Ovary (tissue), 9 donors: ENCODE measurements around the gene WFDC12. TPM values are rescaled to one million over a fixed set of nuclear protein-coding genes. Genes with fewer than 3 reads are reported as not detected.

ENCODE experiments used
- DNase-seq, 5 donors: peaks; one replicate each; pipeline ENCODE4 v3.0.0-alpha.2; 2019 to 2020
- H3K27ac ChIP-seq, 2 donors: fragments of 200-600 bp; one replicate each; pipeline versions ENCODE4 v1.5.1 to v1.8.0; 2019 to 2022
- H3K27me3 ChIP-seq: fragments of 200-600 bp; one replicate; pipeline ENCODE4 v1.8.0; 2022
- H3K36me3 ChIP-seq: fragments of 200-600 bp; sonication (generic); one replicate; pipeline ENCODE4 v1.5.1; 2019
- H3K4me1 ChIP-seq: one replicate; pipeline ENCODE4 v1.8.1; 2013; ENCODE audit warnings: mild to moderate bottlenecking, moderate library complexity; ENCODE audit not compliant: insufficient read depth
- H3K4me3 ChIP-seq: fragments of 200-600 bp; sonication (generic); one replicate; pipeline ENCODE4 v1.5.1; 2017
- H3K9me3 ChIP-seq, 2 donors: fragments of 200-600 bp in 1 of 2; sonication (generic) in 1 of 2; one replicate each; pipeline versions ENCODE4 v1.5.1 to v1.8.1; 2013 to 2019; ENCODE audit warnings: mild to moderate bottlenecking in 1 of 2, moderate library complexity in 1 of 2
- EP300 ChIP-seq: sonication (generic); formaldehyde crosslinking; IDR thresholded peaks from one replicate; pipeline ENCODE4 v1.6.1; 2017; ENCODE audit warnings: antibody characterized with exemption
- POLR2A ChIP-seq: fragments of 450-650 bp; IDR thresholded peaks from one replicate; pipeline ENCODE4 v1.6.1; 2017; ENCODE audit warnings: antibody characterized with exemption, mild to moderate bottlenecking, moderate library complexity
- WGBS, 3 donors: extraction: QIAGEN DNeasy Blood & Tissue Kit in 1 of 3; methylation state at CpG; one replicate each; pipeline versions ENCODE4 v1.1.5 to v1.1.7; 2013 to 2017; 5-methylcytosine and 5-hydroxymethylcytosine counted together
- intact Hi-C, 4 donors: fragments of 100-400 bp; cut with DNase I; formaldehyde crosslinking; loops; one replicate each; pipeline versions ENCODE4 v1.11.0 to v1.15.1; 2022 to 2023
- polyA plus RNA-seq, 2 donors: library from polyadenylated mRNA; stranded (reverse); fragments of 200-250 nt in 1 of 2; fragments of 350-450 nt in 1 of 2; fragmentation: Illumina TruSeq in 1 of 2; extraction: RNeasy Lipid Tissue Mini Kit (QIAGEN cat#74804) in 1 of 2; gene quantifications; one replicate each; pipeline ENCODE4 v1.2.3, GENCODE V29; 2013 to 2014
- total RNA-seq, 7 donors: library from RNA; depleted of rRNA in 2 of 7; stranded (reverse); fragments of >200 nt in 2 of 7; fragmentation: NEBNext Ultra II Directional in 3 of 7; extraction: Animal tissue kit (Norgen Biotek cat#: 25700) in 3 of 7; gene quantifications; one replicate each; pipeline versions ENCODE4 v1.1.0 to v1.2.4, GENCODE V29; 2016 to 2023
- TF ChIP-seq, protein P1 (sequence below), 3 donors: fragments of 450-650 bp in 2 of 3; fragments of 200-600 bp in 1 of 3; IDR thresholded peaks; one replicate each; pipeline versions ENCODE4 v1.5.1 to v1.8.0; 2016 to 2022; ENCODE audit warnings: antibody characterized with exemption in 3 of 3, mild to moderate bottlenecking in 1 of 3
- donor health status: DM: no; HTN: no; CAD: no; lungs with moderate emphysema.
- donor health status: DM: no; HTN: no; CAD: no.
- donor health status: Bipolar disorder and iron deficiency.
- donor health status: DM: yes; HTN: yes; CAD: no.
- donor health status: DM: no; HTN: no; CAD: no.
- donor health status: DM: yes; HTN: yes; CAD: no.

WFDC12 gene
- total and polyA plus RNA-seq, 9 donors = not detected

DNA sequence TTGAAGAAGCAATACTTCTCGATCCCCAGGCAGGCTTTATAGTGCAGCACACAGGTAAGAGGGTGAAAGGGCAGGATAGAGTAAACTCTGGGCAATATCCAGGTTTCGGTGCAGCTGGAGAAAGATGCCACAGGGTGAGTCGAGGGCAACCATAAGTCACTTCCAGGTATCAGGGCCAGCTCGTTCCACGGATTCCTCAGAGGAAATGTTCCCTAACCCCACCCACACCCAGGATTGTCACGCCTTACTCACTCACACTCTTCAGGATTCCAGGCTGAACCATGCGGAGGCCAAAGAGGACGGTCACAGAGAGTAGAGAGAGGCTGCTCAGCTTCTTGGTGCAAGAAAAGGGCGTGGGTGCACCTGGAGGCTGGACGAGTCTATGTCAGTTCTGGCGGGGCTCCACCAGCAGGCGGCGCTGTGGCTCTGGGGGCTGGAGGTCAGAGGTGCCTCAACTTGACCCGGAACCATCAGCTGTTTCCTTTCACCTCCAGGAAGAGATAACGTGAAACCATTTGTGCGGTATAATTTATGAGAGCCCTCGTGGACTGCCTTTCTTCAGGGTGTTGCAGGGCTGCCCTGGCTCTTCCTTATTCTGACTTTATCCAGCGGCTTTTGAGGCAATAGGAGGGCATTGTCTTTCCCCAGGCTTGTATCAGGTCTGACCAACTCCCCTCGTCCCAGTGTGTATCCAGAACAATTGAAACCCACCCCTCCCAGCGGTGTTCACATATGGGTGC is 14.5 kb upstream of the WFDC12 start:
- intact Hi-C loops = no loop called here
- H3K4me3 ChIP-seq = no peak overlapping the region
- H3K27me3 ChIP-seq = no peaks in the 10 kb centered on the region
- no peaks in the 10 kb centered on the region for H3K9me3 ChIP-seq
- DNase-seq = no peak
- H3K27ac ChIP-seq = no peak overlapping the region
- no peaks in the 10 kb centered on the region for H3K36me3 ChIP-seq
- WGBS, 3 donors = 34 to 42% (median 37%) methylated on average over 20 of the region's 20 CpGs
- H3K4me1 ChIP-seq = no peaks in the 10 kb centered on the region
- TF ChIP-seq EP300 (no peak), POLR2A (no peak)
- TF ChIP-seq, protein P1, sequence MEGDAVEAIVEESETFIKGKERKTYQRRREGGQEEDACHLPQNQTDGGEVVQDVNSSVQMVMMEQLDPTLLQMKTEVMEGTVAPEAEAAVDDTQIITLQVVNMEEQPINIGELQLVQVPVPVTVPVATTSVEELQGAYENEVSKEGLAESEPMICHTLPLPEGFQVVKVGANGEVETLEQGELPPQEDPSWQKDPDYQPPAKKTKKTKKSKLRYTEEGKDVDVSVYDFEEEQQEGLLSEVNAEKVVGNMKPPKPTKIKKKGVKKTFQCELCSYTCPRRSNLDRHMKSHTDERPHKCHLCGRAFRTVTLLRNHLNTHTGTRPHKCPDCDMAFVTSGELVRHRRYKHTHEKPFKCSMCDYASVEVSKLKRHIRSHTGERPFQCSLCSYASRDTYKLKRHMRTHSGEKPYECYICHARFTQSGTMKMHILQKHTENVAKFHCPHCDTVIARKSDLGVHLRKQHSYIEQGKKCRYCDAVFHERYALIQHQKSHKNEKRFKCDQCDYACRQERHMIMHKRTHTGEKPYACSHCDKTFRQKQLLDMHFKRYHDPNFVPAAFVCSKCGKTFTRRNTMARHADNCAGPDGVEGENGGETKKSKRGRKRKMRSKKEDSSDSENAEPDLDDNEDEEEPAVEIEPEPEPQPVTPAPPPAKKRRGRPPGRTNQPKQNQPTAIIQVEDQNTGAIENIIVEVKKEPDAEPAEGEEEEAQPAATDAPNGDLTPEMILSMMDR (IDR thresholded peaks at IDR 0.05) = no peak

DNA sequence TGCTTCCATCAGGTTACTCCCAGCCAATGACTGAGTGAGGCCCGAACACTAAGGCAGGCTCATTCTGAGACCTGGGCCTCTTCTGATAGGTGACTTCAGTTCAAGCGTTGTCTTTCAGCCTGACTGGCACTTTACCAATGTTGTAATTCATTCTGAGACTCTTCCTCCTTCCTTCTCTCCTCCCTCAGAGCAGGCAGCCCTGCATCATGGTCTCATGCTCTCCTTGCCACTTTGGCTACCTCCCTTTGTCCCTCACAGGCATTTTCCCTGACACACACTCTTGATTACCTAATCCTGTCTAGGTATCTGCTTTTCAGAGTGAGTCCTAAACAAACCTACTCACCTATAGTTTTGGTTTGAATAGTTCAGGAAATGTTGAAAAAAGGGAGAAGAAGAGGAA is 12.6 kb upstream of the WFDC12 start:
- intact Hi-C loops = no loop called here
- no peaks in the 10 kb centered on the region for H3K9me3 ChIP-seq
- TF ChIP-seq EP300 (no peak), POLR2A (no peak)
- TF ChIP-seq, protein P1 (IDR thresholded peaks at IDR 0.05) = no peak
- H3K36me3 ChIP-seq = no peaks in the 10 kb centered on the region
- H3K27me3 ChIP-seq = no peaks in the 10 kb centered on the region
- no peaks in the 10 kb centered on the region for H3K4me1 ChIP-seq
- WGBS, 3 donors = 60 to 63% (median 61%) methylated on average over 2 of the region's 2 CpGs
- no peak overlapping the region for H3K27ac ChIP-seq
- H3K4me3 ChIP-seq = no peak overlapping the region
- DNase-seq = no peak

DNA sequence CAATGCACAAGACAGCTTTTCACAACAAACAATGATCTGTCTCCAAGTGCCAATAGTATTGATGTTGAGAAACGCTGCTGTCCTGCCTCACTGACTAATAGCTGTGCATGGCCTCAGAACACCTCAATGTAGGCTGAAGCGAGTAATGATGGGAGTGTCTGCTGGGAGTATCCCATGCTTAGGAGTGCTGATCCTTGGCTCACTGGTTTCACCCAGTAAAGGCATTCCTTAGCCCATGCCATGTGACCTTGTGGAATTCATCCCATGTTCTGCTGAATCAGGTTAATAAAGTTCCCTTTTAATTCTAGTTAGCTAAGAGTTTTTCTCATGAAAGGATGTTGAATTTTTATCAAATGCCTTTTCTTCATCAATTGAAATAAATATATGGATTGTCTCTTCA is 3.8 kb upstream of the WFDC12 start:
- Histone ChIP-seq H3K36me3 (no peaks in the 10 kb centered on the region), H3K9me3 (no peaks in the 10 kb centered on the region), H3K4me1 (no peaks in the 10 kb centered on the region), H3K27ac (no peak overlapping the region), H3K4me3 (no peak overlapping the region), H3K27me3 (no peaks in the 10 kb centered on the region)
- 43 to 57% (median 44%) methylated on average over 2 of the region's 2 CpGs for WGBS, 3 donors
- DNase-seq = no peak
- TF ChIP-seq, protein P1 (IDR thresholded peaks at IDR 0.05) = no peak
- TF ChIP-seq EP300 (no peak), POLR2A (no peak)
- intact Hi-C loops = no loop called here

DNA sequence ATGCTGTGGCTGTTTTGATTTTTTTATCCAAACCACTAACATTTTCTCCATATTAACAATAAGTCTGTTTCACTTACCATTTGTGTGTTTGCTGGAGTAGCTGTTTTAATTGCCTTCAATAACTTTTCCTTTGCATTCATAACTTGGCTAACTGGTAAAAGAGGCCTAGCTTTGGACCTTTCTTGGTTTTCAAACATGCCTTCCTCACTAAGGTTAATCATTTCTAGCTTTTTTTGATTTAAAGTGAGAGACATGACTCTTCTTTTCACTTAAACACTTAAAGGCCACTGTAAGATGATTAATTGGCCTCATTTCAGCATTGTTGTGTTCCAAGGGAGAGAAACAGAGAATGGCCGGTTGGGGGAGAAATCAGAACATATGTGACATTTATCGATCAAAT is 2.9 kb downstream of the WFDC12 start:
- H3K36me3 ChIP-seq = no peaks in the 10 kb centered on the region
- intact Hi-C loops = no loop called here
- H3K4me1 ChIP-seq = no peaks in the 10 kb centered on the region
- TF ChIP-seq, protein P1 (IDR thresholded peaks at IDR 0.05) = no peak
- TF ChIP-seq POLR2A (no peak), EP300 (no peak)
- 89 to 91% (median 89%) methylated on average over 2 of the region's 2 CpGs for WGBS, 3 donors
- H3K9me3 ChIP-seq = no peaks in the 10 kb centered on the region
- DNase-seq = no peak
- no peak overlapping the region for H3K27ac ChIP-seq
- no peaks in the 10 kb centered on the region for H3K27me3 ChIP-seq
- no peak overlapping the region for H3K4me3 ChIP-seq
